22Rv1 (cell line): Measurements from ENCODE around the gene BMP7.

Experiments used
- H3K27ac ChIP-seq: fragments of 450-650 bp; 2 replicates; pipeline ENCODE4 v1.5.1; 2017
- ZFX ChIP-seq: fragments of 450-650 bp; IDR thresholded peaks from 2 replicates; pipeline ENCODE4 v1.6.1; 2017; ENCODE audit warnings: antibody characterized with exemption, borderline replicate concordance
- TF ChIP-seq, protein P1 (sequence below): fragments of 450-650 bp; IDR thresholded peaks from 2 replicates; pipeline ENCODE4 v1.5.1; 2017; ENCODE audit warnings: mild to moderate bottlenecking

BMP7 gene

DNA sequence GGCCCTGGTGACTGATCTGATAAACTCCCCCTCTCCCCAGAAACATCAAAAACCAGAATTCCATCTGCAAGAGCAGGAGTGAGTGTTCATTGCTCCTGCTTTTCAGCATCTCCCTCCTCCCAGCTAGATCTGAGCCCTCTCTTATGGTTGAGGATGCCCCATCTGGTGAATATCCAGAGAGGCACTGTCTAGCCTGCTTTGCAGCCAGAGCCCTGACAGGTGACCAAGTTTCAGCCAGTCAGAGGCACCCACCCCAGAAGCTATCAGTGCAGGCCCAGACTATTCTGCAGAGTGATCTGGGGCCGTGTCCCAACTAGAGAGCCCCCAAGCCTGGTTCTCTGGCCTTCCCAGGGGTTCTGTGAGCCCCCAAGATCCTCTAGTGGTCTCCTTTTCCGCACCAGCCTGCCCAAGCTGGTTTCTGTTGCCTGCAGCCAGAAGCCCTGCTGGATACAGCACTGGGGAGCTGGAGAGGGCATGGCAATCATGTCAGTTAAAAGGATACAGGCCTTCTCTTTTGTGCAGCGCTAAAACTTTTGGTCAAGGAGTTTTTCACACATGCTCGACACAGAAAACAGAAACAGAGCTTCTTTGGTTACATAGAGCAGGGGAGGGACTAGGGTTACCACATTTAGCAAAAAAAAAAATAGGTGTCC is 6.6 kb upstream of the BMP7 start:
- no peak overlapping the region for H3K27ac ChIP-seq
- no peak for TF ChIP-seq ZFX
- TF ChIP-seq, protein P1, sequence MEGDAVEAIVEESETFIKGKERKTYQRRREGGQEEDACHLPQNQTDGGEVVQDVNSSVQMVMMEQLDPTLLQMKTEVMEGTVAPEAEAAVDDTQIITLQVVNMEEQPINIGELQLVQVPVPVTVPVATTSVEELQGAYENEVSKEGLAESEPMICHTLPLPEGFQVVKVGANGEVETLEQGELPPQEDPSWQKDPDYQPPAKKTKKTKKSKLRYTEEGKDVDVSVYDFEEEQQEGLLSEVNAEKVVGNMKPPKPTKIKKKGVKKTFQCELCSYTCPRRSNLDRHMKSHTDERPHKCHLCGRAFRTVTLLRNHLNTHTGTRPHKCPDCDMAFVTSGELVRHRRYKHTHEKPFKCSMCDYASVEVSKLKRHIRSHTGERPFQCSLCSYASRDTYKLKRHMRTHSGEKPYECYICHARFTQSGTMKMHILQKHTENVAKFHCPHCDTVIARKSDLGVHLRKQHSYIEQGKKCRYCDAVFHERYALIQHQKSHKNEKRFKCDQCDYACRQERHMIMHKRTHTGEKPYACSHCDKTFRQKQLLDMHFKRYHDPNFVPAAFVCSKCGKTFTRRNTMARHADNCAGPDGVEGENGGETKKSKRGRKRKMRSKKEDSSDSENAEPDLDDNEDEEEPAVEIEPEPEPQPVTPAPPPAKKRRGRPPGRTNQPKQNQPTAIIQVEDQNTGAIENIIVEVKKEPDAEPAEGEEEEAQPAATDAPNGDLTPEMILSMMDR: no peak

GRCh38 chr20:57270204-57270984 is 4.0 kb upstream of the BMP7 start:
- TF ChIP-seq, protein P1: no peak
- TF ChIP-seq ZFX: no peak

GRCh38 chr20:57269148-57269984 is 2.9 kb upstream of the BMP7 start:
- no peak overlapping the region for H3K27ac ChIP-seq
- TF ChIP-seq, protein P1: no peak
- TF ChIP-seq ZFX: no peak

More at GRCh38 chr20:57270204-57270984, 4.0 kb upstream of the BMP7 start:
- H3K27ac ChIP-seq: no peak overlapping the region

DNA sequence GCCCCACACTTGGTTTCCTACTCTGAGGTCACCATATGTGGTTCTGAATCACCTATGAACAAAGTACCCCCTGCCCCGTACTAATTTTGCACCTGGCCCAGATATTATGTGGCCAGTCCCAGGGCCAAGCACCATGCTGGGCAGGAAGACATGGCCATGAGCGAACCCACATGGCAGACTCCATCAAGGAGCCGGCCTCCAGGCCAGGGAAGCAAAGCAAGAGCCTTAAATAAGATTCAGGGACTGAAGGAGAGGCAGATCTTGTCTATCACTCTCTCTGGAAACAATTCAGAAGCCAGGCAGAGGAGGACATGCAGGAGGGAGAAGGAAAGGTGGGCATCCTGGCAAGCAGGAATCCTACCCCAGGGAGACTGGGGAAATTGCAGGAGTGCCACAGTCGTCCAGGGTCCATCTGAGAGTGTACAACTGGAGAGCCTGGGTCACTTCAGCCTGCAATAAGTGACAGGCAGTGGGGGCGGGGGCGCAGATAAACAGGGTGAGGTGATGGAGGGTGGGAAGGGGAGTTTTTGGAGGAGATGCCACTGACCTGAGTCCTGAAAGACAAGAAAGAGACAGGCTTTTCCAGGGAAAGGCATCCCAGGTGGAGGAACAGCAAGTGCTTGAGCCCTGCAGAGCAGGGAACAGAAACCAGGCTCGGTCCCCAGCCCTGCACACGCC is 2.1 kb upstream of the BMP7 start:
- H3K27ac ChIP-seq: no peak overlapping the region
- TF ChIP-seq, protein P1: no peak
- no peak for TF ChIP-seq ZFX

DNA sequence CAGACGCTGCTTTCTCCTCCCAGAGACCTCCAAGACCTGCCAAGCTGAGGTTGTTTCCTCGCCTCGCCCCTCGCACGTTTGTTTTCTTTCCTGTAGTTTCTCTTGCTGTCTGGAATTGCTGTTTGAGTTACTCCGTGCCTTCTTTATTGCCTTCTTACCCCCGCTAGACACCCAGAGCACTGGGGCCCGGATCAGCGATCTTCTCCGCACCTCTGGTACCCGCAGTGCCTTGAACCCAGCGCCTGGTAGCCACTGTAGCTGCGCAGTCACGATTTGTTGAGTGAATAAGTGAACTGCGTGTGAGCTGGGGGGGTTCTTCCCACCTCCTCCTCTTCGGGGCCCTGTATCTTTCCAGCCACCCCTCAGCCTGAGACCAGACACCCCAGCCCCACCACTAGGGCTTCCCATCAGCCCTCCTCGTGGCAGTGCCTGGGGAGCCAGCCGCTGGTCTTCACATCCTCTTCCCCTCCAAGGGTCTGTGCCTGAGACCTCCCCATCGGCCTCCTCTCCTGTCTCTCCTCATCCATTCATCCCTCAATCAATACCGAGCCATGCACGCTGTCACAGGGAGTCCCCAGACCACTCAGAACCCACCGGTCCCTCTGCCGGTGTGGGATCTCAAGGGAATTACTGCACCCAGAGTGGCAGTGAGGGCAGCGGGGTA is 849 bp upstream of the BMP7 start:
- H3K27ac ChIP-seq: no peak overlapping the region

GRCh38 chr20:57265997-57266290 is 497 bp downstream of the BMP7 start:
- no peak for TF ChIP-seq ZFX
- no peak overlapping the region for H3K27ac ChIP-seq

More for the DNA sequence above, 849 bp upstream of the BMP7 start:
- TF ChIP-seq, protein P1: no peak
- TF ChIP-seq ZFX: no peak
